GM18858 (cell line): Measurements from ENCODE around the gene TBC1D21.
"Not testable (repeated sequence)": the region's sequence is repeated elsewhere in the genome, so short reads cannot be mapped to it uniquely, and the experiment has no call there.

Experiments used
- ATAC-seq: cut with Tn5 transposase; IDR thresholded peaks from one replicate; pipeline ENCODE4 v1.9.1; 2021; ENCODE audit not compliant: unreplicated experiment

The TBC1D21 gene

GRCh38 chr15:73927476-73928240, 54.3 kb downstream of the TBC1D21 start:
- ATAC-seq: no peak

DNA sequence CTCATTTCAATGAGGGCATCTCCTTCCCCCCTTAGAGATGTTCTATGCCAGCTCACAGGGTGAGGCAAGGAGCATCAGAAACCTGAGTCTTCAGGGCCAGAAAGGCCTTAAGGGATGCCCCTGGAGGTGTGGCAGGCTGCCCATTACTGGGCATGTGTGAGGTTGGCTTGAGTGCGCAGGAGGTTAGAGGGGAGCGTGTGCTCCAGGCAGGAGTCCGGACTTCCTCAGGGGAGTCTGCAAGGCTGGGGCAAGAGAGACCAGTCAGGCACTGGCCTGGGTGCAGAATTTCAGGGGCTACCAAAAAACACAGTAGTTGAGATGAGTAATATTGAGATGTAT, 54.8 kb downstream of the TBC1D21 start:
- ATAC-seq: no peak

- no peak for ATAC-seq
Measured at GRCh38 chr15:73928971-73929627, 55.7 kb downstream of the TBC1D21 start.

DNA sequence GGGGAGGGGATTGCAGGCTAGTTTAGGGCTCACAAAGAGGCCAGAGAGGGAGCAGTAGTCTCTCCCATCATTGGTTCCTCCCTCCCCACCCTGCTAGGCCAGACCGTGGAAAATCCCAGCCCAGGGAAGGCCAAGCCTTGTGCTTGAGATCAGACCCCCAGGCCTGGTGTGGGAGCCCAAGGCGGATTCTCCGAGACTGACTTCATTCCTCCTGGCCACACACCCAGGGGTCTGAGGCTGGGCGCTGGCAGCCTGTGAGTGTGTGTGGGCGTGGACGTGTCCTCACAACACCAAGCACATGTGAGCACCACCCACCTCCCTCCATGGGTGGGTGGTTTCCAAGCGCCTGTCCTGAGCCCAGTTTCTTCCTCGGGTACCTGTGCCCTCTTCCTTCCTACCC, 57.0 kb downstream of the TBC1D21 start:
- no peak for ATAC-seq

DNA sequence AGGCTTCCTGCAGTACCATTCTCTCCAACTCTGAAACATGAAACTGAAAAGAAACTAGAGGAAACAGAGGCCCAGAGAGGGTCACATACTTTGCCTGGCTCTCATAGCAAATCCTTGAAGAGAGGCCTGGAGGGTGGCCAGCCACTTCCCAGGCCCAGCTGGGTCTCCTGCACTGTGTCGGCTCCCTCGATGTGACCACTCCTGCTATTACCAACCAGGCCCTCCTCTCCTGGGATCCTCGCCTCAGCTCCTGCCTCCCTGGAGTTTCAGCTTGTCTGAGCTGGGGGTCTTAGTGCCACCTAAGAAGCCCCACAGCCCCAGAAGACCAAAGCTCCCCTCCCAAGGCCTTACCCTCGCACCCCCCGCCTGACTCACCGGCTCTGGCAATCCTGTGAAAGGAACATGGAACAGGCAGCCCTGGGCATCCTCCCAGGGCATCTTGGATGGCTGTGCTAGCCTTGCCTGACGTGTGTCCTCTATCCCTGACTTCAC, 57.5 kb downstream of the TBC1D21 start:
- ATAC-seq: no peak

DNA sequence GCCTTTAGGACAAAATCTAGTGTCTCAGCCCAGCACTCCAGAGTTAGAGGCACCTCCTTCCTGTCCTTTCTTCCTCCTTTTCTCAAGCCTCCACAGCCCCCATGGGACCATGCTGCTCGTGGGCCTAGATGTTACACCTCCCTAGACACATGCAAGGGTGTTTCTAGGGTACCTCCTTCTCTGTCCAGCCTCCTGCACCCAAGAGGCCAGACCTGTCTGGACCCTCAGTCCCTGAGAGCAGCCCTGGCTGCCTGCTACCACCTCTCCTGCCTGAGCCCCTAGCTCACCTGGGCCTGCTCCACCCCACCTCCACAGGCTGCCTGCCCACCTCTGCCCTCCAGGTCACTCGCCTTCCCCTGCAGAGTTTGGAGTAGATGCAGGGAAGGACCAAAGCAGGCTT, 58.1 kb downstream of the TBC1D21 start:
- no peak for ATAC-seq

- ATAC-seq: no peak
Measured at GRCh38 chr15:73932381-73933191, 59.2 kb downstream of the TBC1D21 start.

DNA sequence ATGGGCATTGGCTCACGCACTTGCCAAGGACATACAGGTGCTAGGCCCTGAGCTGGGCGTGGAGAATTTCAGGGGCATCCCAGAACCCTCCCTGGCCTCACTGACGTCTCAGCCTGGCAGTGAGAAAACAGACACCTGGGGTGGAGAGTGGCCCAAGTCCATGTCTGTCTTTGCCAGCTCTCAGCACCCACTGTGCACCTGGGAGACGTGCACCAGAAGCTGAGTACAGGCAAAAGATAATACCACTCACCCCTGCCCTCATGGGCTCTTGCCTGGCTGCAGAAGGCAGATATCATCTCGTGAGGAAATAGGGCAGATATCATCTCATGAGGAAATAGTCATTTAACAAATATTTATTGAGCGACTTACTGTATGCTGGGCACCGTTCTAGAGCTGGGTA, 60.9 kb downstream of the TBC1D21 start:
- ATAC-seq: no peak

GRCh38 chr15:73935547-73935946, 62.2 kb downstream of the TBC1D21 start:
- no peak for ATAC-seq

DNA sequence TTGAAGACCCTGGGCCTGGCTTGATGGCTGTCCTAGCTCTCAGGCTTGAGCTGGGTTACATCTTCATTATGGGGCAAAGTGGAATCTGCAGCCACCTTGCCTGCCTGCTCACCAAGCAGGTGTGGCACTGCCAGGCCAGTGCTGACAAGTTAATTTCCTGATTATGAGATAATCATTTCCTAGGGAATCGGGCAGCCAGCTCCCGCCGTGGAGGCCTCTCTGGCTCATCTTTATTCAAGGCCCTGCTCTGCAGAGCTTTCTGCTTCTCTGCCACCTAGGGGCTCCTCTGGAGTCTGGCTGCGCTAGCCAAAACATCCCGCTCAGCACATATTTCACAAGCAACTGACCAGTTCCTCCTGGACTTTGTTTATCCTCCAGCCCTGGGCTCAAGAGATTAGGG, 62.8 kb downstream of the TBC1D21 start:
- no peak for ATAC-seq

GRCh38 chr15:73936588-73937290, 63.4 kb downstream of the TBC1D21 start:
- no peak for ATAC-seq

DNA sequence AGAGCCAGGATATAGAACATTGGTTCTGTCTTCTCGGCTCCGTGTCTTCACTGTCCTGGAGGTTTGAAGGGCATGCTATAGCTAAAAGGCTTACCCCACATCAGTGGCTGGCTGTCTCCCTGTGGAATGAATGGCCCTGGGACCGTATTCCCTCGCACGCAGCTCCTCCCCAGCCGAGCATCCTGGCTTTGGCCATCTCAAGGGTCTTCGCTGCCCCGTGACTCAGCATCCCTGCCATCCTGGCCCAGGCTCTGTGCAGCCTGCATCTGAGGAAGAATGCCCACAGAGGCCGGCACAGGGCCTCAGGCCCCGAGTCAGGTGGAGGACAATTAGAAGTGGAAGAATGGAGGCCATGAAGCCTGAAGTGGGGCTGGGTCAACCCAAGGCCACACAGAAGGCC, 63.9 kb downstream of the TBC1D21 start:
- no peak for ATAC-seq

GRCh38 chr15:73937726-73938125, 64.4 kb downstream of the TBC1D21 start:
- ATAC-seq: no peak

DNA sequence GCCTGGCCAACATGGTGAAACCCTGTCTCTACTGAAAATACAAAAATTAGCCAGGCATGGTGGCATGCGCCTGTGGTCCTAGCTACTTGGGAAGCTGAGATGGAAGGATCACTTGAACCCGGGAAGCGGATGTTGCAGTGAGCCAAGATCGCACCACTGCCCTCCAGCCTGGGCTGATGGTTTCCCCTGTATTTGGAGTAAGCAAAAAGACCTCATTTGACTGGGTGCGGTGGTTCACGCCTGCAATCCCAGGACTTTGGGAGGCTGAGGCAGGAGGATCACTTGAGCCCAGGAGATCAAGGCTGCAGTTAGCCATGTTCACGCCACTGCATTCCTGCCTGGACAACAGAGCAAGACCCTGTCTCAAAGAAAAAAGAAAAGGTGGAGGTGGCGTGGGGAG, 65.2 kb downstream of the TBC1D21 start:
- not testable (repeated sequence) for ATAC-seq
